ENCODE measurements around the gene ANKS1A. TPM values are rescaled to one million over a fixed set of nuclear protein-coding genes. Genes with fewer than 3 reads are reported as not detected.

ANKS1A gene
- total RNA-seq, 2 experiments from 2014 or later = 6.4 to 6.5 TPM

GRCh38 chr6:35021004-35021403 lies 131.9 kb downstream of the ANKS1A start:
- H3K27me3 Mint-ChIP-seq = no peaks in the 10 kb centered on the region
- no peak overlapping the region for H3K27ac Mint-ChIP-seq
- no peak for DNase-seq
- H3K4me1 Mint-ChIP-seq = no peaks in the 10 kb centered on the region
- H3K36me3 Mint-ChIP-seq = peaks cover 8% of the 10 kb centered on the region
- no peaks in the 10 kb centered on the region for H3K9me3 Mint-ChIP-seq
- H3K4me3 Mint-ChIP-seq = no peak overlapping the region

DNA sequence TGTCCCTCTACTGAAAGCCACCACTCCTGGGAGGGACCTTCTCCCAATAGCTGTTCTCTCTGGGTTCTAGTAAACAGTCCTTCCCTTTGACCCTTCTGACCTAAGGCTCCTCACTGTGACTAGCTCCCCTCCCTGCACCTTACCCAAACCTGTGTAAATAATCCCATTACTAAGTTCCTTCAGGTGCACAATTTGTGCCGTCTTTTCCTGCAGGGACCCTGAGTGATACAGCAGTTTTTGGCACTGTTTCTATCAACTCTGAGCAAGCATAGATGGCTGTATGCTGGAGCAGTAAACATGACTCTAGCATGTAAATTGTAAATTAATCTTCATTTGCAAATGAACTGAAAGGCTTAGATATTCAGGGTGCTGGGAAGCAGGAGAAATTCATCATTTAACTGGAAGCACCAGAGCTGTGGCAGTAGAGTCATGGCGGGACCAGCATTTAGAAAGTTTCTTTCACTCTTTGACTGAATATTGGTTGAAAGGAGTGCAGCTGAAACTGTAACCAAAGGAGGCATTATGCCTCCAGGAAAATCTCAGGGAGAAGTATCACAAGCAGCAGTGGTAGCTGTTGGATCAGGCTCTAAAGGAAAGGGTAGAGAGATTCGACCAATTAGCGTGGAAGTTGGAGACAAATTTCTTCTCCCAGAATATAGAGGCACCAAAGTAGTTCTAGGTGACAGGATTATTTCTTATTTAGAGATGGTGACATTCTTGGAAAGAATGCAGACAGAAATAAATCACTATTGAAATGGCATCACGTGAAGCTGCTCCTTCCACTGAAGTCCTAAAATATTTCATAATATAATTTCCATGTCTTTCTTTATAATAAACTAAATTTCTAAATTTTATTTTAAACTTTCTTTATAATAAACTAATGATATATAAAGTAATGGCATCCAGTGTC lies 134.3 kb downstream of the ANKS1A start:
- no peak for DNase-seq
- H3K4me3 Mint-ChIP-seq = no peak overlapping the region
- no peak overlapping the region for H3K27ac Mint-ChIP-seq
- no peaks in the 10 kb centered on the region for H3K27me3 Mint-ChIP-seq
- peaks cover 6% of the 10 kb centered on the region for H3K36me3 Mint-ChIP-seq
- no peaks in the 10 kb centered on the region for H3K4me1 Mint-ChIP-seq
- no peaks in the 10 kb centered on the region for H3K9me3 Mint-ChIP-seq

DNA sequence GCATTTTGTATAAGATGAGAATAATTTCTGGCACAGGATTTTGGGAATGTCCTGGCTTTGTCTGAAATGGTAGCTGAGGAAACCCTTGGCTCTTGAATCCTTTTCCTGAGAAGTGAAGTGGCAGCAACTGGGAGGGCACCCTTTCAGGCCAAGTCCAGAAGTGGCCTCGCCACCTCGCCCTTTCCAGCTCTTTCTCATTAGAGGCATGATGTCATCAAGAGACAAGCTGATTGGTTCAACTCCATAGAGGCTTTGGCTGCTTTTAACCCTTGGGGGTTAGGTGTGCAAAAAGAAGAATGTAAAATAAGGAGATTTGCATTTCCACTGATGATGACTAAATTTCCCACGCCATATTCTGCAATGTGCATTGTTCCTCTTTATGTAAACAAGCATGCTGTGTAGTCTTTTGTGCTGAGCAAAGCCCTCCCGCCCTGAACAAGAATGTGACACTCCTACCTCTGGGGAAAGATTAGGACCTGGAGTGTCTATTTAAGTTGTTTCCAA lies 135.5 kb downstream of the ANKS1A start:
- Mint-ChIP-seq H3K9me3 (no peaks in the 10 kb centered on the region), H3K4me3 (no peak overlapping the region)

DNA sequence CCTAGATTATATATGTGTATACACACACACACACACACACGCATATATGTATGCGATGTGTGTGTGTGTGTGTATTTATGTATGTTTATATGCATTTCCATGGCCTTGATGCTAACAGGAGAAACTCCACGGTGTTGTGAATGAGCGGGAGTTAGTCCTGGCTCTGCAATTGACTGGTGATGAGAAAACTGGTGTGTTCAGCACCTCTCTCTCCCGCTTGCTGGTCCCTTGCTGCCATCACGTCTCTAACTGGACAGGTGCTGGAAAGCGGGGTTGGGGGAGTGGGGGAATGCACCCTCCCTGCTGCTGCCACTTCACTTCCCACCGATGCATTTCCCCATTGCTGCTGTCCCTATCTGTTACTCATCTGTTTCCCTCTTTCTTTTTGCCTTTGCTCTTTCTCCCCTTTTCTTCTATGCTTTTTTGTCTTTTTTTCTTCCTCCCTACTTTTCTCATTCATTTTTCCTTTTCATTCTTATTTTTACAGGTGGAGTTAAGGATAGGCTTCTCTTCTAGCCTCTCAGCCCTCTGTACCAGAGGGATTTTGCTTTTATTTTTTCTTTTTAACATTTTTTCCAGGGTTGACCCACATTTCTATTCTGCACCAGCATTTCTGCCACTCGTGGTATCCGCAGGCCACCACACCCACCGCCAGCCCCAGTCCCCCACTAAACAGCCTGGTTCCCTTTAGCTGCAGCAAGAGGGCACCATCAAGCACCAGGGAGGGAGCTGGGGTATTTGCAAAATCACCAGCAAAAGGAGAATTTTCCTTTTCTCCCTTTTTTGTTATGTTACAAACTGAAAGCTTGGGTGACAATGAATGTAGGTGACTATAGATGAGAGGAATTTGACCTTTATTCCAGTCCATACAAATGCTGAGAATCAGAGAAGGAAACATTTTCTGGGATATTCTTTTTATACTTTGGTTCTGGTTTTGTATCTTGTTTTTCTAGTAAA lies 136.5 kb downstream of the ANKS1A start:
- H3K36me3 Mint-ChIP-seq = peaks cover 4% of the 10 kb centered on the region

More for the DNA sequence above, 135.5 kb downstream of the ANKS1A start:
- Mint-ChIP-seq H3K27me3 (no peaks in the 10 kb centered on the region), H3K4me1 (no peaks in the 10 kb centered on the region), H3K27ac (no peak overlapping the region), H3K36me3 (peaks cover 4% of the 10 kb centered on the region)
- no peak for DNase-seq

GRCh38 chr6:35026434-35027222 lies 137.6 kb downstream of the ANKS1A start:
- DNase-seq = no peak
- Mint-ChIP-seq H3K9me3 (no peaks in the 10 kb centered on the region), H3K27ac (no peak overlapping the region), H3K27me3 (no peaks in the 10 kb centered on the region), H3K4me3 (no peak overlapping the region), H3K4me1 (no peaks in the 10 kb centered on the region), H3K36me3 (peaks cover 4% of the 10 kb centered on the region)

More for the DNA sequence above, 136.5 kb downstream of the ANKS1A start:
- Mint-ChIP-seq H3K9me3 (no peaks in the 10 kb centered on the region), H3K4me1 (no peaks in the 10 kb centered on the region), H3K27me3 (no peaks in the 10 kb centered on the region), H3K4me3 (no peak overlapping the region), H3K27ac (no peak overlapping the region)
- DNase-seq = no peak

DNA sequence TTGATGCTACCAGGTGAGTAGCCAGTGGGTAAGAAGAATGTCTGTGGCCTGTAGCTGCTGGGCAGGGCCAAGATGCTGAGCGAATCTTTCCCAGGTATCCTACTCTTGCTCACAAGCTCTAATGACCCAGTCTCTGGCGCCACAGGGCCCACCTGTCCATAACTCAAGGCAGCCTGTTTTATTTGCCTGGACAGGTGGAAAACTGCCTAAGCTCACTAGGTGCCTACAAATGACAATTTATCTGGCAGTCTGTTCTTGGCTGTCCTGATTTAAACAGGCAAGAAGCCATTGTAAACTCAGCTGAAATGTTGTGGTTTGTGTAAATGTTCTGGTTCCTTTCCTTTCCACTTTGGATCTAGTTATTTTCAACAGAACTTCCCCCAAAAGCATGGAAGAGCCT lies 138.8 kb downstream of the ANKS1A start:
- DNase-seq = no peak
- Mint-ChIP-seq H3K9me3 (no peaks in the 10 kb centered on the region), H3K27me3 (no peaks in the 10 kb centered on the region), H3K36me3 (peaks cover 4% of the 10 kb centered on the region), H3K4me1 (no peaks in the 10 kb centered on the region), H3K27ac (no peak overlapping the region), H3K4me3 (no peak overlapping the region)

- Mint-ChIP-seq H3K27me3 (no peaks in the 10 kb centered on the region), H3K4me1 (no peaks in the 10 kb centered on the region), H3K36me3 (peaks cover 3% of the 10 kb centered on the region), H3K4me3 (no peak overlapping the region), H3K9me3 (no peaks in the 10 kb centered on the region), H3K27ac (no peak overlapping the region)
- DNase-seq = no peak
Measured at GRCh38 chr6:35028781-35029769, 140.0 kb downstream of the ANKS1A start.

DNA sequence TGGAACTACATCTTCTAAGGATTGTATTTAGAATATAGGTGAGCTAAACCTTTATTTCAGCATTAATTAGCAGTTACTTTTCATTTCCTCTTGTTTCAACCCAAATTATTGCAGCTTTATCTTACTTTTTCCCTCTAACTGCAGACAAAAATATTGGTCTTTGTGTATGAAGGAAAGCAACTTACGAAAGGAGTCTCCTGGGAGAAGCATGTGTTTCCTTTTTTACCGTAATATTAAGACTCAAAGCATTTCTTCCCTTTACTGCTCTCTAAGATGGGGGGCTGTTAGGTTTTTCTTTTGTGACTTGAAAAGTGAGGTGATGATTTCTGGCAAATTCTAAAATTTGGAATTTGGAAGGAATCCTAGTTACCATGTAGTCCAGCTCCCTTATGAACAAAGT lies 141.0 kb downstream of the ANKS1A start:
- Mint-ChIP-seq H3K27ac (no peak overlapping the region), H3K36me3 (peaks cover 3% of the 10 kb centered on the region), H3K9me3 (no peaks in the 10 kb centered on the region), H3K27me3 (no peaks in the 10 kb centered on the region), H3K4me3 (no peak overlapping the region), H3K4me1 (no peaks in the 10 kb centered on the region)
- no peak for DNase-seq

- Mint-ChIP-seq H3K9me3 (no peaks in the 10 kb centered on the region), H3K4me1 (no peaks in the 10 kb centered on the region), H3K27ac (no peak overlapping the region), H3K27me3 (no peaks in the 10 kb centered on the region), H3K4me3 (no peak overlapping the region), H3K36me3 (peaks cover under 1% of the 10 kb centered on the region)
- no peak for DNase-seq
Measured at GRCh38 chr6:35031611-35032529, 142.8 kb downstream of the ANKS1A start.

DNA sequence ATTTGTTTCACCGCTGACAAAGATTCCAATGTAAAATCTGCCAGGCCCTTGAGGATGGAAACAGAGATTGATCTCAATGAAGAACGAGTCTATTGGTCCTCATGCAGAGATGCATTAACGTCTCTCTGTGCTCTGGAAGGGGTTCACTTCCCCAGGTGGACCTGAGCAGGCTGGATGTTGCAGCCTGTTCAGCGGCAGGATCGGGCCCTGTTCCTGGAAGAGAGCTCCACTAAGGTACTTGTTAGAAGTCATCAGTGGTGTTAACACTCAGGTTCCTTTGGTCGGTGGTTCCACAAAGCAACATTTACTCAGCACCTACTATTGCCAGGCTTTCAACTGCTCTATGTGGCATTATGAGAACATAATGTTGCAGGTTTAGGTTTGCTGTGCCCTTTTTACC lies 144.6 kb downstream of the ANKS1A start:
- no peaks in the 10 kb centered on the region for H3K27me3 Mint-ChIP-seq
- no peak overlapping the region for H3K4me3 Mint-ChIP-seq
- no peaks in the 10 kb centered on the region for H3K4me1 Mint-ChIP-seq
- no peaks in the 10 kb centered on the region for H3K36me3 Mint-ChIP-seq
- no peak for DNase-seq
- no peaks in the 10 kb centered on the region for H3K9me3 Mint-ChIP-seq
- H3K27ac Mint-ChIP-seq = no peak overlapping the region

- Mint-ChIP-seq H3K9me3 (no peaks in the 10 kb centered on the region), H3K4me1 (no peaks in the 10 kb centered on the region), H3K27me3 (no peaks in the 10 kb centered on the region), H3K36me3 (no peaks in the 10 kb centered on the region), H3K4me3 (no peak overlapping the region), H3K27ac (no peak overlapping the region)
- no peak for DNase-seq
Measured at GRCh38 chr6:35034411-35035191, 145.5 kb downstream of the ANKS1A start.

DNA sequence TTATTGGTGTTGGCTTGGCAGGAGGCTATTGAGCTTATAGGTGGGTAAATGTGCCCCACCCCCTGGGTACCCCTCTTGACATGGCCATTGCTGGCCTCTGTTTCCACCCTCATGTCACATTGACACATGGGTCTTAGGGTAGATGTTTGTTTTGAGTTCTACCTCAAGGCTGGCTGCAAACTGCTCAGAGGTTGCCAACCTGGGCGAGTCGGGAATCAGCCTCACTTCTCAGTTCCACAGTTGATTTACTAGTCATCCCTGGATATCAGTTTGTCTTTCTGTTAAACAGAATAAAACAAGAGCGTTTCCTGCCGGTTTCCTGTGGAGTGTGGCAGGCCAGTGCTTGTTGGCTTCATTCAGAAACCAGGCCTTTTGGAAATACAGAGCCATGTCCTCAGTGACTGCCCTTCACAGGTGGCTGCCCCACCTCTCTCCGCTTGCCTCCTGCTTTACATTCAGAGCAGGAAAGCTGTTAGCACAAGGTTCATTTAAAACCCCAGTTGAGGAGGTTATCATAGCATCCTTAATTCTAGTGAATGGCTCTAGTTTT lies 146.5 kb downstream of the ANKS1A start:
- Mint-ChIP-seq H3K9me3 (no peaks in the 10 kb centered on the region), H3K4me3 (no peak overlapping the region), H3K4me1 (no peaks in the 10 kb centered on the region), H3K27me3 (no peaks in the 10 kb centered on the region), H3K27ac (no peak overlapping the region), H3K36me3 (no peaks in the 10 kb centered on the region)
- DNase-seq = no peak
